ENCODE measurements around the gene BEGAIN.

Gene BEGAIN

DNA sequence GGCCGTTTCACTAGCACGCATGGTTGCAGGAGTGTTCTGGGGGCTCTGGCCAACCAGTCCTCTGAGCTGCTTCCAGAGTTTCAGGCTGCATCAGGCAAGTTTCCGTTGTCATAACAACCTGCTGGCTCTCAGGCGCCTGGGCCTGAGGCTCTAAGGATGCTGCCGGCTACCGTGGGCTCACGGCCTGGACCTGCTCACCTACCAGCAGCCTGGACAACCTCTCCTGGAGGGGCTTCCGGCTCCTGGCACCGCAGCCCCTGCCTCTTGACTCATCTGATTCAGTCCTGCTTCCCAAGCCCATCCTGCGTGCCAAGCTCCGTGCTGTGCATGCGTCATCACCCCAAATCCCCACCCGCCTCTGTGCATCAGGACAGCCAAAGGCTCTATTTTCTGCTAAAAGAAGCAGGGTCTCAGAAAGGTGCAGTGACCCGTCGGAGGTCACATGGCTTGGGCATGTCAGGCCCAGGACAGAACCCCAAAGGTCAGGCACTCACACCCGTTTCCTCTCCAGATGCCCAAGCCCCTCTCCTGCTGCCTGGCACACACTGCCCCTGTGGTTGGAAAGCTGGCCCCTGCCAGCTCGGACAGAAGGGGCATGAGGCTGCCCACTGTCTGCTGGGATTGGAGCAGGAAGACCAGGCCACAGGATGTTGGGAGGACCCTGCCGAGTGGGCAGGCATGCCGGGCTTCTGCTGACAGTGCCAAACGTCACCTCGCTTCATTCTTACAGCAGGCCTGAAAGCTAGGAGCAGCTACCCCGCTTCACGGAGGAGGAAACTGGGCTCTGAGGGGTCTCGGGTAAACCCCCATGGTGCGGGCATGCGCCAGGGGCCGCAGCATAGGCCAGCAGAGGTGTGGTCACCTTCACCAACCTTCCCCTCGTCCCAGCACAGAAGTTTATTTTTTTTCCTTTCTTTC, 5.7 kb downstream of the BEGAIN start:
- no peak for DNase-seq

DNA sequence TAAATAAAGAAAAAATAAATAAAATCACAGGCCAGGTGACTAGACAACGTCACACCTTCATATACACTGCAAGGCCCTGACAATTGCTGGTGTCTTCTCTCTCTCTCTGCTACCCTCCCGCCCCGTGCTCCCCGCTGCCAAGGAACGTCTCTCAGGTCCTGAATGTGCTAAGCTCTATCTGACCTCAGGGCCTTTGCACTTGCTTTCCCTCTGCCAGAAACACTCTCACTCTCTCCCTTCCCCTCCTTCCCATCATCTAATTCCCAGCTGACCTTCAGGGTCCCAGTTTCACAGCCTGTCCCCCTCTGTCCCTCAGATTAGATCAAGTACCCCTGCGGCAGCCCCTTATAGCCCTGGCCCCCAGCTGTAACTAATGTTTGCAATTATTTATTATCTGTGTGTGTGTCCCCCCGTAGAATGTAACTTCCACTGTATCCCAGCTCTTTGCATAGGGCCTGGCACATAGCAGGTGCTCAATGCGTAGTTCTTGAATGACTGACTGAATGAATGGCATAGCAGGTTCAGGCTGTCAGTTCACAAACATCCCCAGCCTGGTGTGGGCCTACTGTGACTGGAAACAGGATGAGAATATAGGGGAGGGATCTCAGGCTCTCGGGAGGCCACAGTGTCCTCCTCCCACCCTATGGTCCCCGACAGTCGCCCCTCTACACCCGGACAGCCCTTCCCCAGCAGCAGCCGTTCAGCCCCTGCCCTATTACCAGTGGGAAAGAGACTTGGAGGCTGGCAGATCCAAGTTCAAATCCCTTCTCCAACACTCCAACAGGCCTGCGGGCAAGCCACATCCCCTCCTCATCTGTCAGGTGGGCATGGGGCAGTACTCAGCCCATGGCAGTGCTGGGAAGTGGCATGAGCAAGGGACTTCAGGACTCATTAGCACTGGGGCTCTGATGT, 6.6 kb downstream of the BEGAIN start:
- no peak for DNase-seq

DNA sequence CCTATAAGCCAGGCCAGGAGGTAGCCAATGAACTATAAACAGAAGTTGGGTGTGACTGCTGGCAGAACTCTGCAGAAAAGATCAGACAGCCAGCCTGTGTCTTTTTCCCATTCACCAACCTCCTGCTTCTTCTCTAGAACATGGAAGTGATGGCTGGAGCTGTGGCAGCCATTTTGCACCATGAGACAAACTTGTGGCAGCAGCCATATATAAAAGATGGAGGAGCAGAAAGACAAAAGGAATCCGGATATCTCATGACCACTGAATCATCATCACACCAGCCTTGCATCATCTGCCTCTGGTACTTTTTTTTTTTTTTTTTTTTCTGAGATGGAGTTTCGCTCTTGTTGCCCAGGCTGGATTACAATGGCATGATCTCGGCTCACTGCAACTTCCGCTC, 8.7 kb downstream of the BEGAIN start:
- no peak for DNase-seq

DNA sequence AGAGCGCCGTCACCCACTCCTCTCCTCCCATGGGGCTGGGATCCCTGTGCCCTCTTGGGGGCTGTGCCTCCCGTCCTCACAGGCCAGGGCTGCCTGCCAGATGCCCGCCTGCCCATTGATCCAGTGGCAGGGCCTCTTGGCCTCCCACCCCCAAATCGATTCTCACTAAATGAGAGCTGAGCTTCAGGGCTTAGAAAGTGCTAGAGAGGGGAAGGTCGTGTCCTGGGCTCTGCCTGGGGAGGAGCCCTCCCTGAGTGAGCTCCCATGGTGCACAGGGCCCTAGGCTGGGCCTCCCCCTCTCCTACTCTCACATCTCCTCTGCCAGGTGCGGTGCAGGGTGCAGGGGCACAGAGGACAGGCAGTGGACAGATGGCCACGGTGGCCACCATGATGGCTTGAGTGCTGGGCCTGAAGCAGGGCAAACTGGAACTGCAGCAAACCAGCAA, 9.2 kb downstream of the BEGAIN start:
- no peak for DNase-seq

DNA sequence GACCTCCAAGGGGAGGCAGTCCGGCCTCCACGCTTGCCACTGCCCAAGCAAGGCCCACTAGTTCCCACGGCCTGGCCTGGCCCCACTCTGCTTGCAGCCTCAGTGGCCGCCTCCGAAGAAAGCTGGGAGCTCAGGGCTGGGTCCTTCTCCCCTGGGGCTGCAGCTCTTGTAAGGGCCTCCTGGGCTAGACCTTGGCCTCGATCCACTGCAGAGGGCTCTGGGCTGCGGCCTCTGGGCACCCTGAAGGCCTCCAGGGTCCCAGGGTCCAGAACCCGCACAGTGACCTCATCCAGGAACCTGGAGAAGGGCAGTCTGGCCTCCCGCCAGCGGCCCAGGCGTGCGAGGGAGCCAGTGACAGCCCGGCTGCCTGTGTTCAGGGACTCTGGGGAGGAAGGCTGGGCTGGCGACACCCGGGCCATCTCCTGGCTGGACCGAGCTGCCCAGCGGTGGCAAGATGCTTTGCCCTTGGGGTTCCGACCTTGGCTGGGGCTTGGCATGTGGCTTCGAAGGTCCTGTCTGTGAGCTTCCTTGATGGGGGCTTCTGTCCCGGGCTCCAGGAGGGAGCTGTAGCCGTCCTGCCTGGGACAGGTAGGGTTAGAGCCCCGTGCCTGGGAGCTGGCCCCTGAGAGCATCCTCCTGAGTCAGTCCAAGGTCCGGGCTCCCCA, 9.8 kb downstream of the BEGAIN start:
- no peak for DNase-seq

DNA sequence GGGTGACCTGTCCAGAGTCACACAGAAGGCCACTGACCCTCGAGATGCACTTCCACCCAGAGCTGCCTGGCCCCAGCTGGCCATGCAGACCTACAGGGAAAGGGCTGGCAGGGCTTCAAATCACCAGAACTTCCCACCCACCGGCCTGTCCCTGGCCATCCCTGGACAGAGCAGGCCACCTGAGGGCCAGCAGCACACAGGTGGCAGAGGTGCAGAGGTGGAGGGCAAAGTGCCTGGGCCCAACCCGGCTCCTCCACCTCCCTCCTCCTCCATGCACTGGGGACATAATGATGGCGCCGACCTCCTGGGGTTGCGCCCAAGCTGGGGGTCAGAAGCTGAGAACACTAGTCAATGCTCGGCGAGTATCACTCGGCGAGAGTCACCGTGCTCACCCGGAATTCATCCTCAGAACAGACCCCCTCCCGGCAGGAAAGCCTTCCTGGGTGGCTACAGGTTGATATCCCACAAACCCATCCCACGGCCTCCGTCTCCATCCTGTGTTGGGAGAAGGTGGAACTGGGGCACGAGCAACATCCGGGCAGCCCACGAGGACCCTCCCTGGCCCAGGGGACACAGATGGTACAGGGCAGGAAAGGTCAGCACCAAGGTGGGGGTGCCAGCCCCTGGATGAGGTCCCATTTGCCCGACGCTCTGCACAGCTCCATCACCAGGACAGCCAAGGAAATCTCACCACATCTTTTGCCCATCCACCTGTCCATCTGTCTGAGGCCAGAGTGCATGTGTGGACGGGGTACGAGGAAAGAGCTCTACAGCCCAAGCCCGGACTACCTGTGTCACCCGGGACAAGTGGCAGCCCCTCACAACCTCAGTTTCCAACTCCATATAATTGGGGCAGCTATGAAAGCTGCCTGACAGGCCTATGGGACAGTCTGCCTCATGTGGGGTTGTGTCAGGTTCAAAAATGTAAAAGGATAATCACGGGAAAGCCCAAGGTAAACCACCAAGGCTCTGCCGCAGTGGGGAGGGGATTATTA, 10.8 kb downstream of the BEGAIN start:
- no peak for DNase-seq

DNA sequence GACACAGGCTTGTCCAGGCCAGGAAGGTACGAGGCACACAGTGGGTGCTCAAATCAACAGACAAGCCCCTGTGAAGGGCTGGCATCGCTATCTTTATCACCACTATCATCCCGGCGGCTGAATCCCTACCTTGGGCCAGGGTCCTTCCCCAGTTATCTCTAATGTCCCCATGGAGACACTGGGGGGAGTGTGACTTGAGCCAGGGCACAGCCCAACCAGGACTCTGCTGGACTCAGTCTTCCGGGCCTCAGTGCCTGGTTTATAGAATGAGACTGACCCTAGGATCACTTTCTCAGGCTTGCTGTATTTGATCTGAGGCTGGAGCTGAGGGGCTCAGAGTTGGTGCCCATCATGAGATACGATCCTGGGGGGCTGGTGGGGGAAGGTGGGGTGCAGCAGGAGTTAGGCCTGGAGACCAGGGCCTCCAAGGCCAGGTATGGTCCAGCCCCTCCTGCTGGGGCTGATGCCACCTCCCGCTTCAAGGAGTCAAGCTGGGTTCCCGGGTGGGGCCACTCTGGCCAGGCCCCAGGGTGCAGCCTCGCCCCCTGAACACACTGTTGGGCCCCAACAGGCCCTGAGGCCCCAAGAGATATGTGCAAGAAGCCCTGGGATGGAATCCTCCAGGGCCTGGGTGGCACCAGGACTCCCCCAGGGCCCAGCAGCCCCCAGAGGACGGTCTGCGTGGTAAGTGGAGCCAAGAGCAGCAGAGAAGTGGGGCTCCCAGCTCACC, 11.8 kb downstream of the BEGAIN start:
- DNase-seq: no peak

DNA sequence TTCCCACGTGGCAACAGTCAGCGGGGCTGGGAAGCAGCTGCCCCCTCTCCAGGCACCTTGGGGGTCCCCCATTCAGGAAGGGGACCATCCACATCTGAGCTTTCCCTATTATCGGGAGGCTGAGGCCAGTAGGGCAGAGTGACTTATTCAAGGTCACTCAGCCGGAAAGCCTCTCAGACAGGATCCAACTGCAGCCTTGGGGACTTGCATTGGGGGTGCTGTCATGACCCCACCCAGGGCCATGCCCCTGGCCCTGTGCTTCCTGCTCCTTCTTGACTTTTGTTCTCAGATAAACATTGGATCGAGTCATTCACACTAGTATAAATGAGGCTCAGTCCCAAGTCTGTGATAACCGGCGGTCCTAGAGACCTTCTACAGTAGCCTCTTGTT, 12.6 kb downstream of the BEGAIN start:
- DNase-seq: no peak

DNA sequence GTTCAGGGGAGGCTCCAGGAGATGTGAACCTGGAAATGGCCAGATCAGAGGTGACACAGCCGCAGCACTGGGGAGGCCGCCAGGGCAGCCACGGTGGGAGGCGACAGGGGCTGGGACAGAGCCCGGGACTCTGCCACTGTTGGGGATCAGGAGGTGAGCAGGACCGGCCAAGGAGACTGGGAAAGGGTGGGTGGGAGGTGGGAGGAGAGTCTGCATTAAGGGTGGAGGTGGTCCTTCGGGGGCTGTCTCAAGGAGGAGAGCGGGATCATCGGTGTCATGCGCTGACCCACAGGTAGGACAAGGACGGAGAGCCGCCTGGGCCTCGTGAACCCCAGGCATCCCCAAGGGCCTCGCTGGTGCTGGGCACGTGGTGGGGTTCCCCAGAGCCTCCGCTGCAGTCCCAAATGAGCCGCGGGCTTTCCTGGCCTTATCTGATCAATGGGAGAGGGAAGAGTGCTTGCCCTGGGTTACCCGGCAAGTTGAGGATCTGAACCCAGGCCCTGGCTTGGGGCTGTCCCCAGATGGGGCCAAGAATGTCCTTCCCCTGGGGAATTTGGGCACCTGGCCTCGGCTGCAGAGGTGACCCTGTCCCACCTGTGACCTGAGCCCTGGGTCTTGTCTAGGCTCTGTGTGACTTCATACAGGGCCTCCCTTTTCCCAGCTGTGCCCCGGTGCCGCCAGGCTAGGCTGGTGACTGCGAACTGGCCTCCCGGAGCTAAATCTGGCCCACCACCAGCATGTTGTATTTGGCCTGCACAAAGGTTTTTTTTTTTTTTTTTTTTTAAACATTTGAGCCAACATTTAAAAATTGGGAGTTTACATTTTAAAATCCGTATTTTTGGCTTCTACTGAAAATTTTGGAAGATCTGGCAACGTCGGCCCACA, 13.2 kb downstream of the BEGAIN start:
- no peak for DNase-seq

DNA sequence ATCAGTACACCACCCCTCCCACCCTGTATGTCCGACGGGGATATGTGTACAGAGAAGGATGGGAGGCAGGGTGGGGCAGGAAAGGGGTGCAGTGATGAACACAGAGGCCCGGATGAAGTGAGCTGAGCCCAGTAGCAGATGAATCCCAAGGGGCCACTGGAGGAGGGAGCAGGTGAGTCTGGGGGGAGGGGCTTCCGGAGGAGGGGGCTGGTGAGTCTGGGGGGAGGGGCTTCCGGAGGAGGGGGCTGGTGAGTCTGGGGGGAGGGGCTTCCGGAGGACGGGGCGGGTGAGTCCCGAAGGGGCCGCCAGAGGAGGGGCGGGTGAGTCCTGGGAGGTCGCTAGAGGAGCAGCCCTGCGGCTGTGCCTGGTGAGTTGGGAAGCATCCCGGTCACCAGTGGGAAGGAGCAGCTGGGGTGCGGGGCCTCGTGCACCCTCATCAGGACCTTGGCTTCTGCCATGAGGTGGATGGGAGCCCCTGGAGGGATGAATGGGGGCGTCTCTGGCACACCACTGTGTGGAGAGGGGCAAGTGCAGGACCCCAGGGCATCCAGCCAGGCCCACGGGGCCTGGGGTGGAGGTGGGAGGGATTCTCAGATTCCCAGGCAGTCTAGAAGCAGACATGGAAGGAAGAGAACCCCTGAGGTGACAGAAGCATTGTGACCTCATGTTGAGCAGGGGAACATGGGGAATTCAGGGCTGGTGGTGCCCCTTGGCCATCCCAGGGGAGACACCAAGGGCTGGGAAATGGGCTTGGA, 14.0 kb downstream of the BEGAIN start:
- DNase-seq: no peak

DNA sequence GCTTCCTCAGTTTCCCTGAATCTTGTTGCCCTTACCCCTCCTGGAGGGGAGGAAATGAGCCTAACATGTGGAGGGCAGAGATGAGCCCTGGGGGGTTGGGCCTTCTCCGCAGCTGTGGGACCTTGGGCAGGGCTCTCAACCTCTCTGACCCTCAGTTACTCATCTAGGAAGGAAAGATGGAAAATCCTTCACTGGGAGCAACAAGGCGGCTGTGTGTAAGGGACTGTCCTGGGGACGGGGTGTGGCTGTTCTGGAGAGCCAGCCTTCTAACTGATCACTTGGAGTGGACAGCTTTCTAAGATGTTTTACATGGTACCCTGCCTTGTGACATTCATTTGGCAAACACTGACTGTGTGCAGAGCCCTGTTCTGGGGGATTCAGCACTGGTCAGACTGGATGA, 14.7 kb downstream of the BEGAIN start:
- DNase-seq: no peak

DNA sequence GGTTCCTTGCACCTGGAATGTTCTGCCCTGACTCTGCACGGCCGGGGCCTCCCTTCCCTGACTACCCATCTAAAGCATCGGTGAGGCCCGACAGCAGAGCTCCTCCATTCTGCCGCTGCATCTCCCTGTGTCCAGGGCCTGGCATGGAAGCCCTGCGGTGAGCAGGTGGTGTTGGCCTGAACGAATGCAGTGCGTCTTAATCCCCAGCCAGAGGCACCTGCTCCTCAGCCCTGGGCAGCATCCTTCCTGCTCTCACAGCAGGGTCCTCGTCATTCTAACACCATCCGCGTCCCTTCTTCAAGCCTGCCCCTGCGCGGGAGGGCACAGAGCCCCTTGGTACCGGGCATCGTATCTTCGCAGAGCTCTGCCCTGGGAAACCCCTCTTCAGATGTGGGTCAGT, 15.4 kb downstream of the BEGAIN start:
- DNase-seq: no peak

DNA sequence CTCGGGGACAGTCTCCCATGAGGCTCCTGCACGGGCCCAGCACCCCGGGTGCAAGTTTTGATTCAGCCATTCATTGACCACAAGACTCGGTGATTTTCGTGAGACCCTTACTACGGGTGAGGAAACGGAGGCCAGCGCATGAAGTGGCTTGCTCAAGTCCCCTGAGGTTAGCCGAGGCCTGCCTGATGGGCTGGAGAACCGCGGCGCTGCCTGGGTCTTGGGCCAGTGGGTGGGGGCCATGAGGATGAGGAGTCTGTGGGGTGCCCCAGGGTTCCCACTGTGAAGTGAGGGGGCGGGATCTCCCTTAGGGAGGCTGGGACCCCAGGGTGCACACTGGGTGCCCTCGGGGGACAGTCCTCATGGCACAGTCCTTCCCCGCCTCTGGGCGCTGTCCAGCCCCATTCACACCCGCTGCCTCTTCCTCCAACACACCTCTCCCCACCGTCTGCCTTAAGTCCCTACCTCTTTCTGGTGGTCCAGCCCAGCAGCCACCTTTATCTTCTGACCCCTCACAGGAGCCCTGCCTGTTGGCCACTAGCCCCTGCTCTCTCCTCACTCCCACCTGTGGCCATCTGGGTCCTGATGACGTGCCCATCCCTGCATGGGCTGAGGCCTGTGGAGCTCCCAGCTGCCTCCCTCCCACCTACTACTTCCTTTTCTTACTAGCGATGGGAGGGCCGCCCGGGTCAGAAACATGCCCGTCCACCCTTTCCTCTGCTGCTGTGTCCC, 16.3 kb downstream of the BEGAIN start:
- DNase-seq: no peak

DNA sequence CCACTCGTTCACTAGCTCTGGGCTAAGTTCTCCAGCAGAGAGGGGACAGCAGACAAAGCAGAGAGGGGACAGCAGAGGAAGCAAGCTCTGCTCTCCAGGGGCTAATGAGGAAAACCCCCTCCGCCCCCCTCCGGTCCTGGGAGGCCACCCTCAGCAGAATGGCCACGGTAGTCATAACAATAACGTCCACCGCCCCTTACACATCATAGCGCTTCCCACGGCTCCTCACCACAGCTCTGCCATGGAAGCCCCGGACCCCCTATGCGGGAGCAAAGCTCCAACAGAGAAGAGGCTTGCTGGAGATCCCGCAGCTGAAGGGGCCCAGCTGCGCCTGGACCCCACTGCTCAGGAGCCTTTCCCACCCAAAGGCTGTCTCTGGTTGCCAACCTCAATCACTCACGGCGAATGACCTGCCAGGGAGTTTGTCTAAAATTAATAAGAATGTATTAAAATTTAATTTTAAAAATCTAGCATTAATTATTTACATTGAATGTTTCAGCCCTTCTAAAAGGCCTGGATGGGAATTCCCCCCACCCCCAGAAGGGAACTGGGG, 17.4 kb downstream of the BEGAIN start:
- DNase-seq: no peak

DNA sequence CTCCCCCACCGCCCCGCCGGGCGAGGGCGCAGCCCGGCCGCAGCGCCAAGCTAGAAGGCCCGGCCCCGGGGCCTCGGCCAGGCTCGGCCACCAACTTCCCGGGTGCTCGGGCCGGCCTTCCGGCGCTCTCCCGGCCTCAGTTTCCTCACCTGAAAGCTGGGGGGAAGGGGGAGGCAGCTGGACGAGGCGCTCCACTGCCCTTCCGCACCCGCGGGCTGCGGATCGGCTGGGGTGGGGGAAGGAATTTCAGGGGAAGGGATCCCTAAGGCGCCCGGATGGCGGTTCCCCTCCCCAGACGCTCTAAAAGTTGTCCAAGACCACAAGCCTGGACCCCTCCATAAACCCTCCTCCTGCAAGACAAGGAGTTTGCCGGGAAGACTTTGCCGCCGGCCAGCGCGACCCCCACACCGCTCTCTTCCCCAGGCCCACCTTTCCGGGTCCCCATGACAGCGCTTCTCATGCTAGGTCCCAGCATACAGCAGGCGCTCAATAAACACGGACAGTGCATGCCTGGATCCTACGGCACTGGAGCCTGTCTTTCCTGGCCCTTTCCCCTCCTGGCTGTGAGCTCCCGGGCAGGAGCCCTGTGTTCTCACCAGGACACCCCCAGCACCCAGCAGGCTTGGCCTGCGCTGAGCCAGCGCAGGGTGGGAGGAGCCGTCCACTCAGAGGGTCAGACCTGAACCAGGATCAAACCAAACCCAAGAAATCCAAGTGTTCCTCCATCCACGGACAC, 18.1 kb downstream of the BEGAIN start:
- DNase-seq: no peak

DNA sequence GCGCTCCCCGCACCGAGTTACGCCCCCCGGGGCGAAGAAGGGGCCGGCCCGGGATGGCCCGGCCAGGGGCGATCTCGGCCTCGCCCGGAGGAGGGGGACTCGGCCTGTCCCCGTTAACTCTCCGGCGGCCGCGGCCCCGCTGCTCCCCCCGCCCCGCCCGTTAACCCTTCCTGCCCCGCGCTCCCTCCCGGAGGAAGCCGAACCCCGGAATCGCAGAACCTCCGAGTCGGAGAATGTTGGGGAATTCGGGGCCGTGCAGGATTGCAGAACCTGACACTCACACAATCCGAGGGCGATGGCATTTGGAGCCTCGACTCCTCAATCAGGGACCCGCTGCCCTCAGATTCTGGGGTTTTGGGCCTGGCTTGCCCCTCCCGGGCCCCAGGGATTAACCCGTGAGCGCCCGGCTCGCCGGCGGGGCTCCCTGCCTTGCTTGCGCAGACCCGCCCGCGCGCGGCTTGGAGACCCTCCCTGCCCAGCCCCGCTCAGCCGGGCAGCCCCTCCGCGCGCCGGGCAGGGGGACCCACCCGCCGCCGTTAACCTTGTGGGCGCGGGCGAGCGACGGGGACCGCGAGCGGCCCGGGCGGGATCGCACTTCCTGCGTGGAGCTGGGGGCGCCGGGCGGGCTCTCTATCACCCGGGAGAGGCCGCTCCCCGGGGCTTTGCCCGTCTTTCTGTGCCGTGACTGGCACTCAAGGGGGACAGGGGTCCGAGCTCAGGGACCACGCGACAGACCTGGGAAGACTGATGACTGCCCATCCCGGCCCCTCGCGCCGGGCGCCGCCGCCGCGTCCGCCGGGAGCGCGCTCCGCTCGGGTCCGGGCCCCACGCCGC, 18.8 kb downstream of the BEGAIN start:
- no peak for DNase-seq

DNA sequence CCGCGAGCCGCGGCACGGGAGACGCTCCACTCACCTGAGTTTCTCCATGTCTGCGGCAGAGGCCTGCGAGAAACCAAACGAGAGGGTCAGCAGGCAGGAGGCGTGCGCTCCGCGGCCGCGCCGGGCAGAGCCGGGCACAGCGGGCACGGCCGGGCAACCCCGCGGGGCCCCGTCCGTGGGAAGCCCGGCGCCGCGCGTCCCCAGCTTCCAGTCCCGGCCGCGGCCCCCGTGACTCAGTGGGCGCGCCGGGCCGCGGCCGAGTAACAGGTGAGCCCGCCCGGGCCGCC, 19.4 kb downstream of the BEGAIN start:
- peak in 1 of 6 experiments; percentile 15 for DNase-seq

Data from stimulated activated naive CD4-positive, alpha-beta T cell (primary cell).